SJCRH30 (cell line): ENCODE results near the gene FAM216A. TPM values are rescaled to one million over a fixed set of nuclear protein-coding genes. Genes with fewer than 3 reads are reported as not detected.
"Not testable (repeated sequence)": the region's sequence is repeated elsewhere in the genome, so short reads cannot be mapped to it uniquely, and the experiment has no call there.

Experiments used
- DNase-seq, 2 experiments: peaks; one replicate each; pipeline ENCODE4 v3.0.0-alpha.2; 2015 to 2020
- H3K27ac ChIP-seq: fragments of 250-450 bp; sonication (Bioruptor Pico); 2 replicates; pipeline ENCODE4 v1.5.1; 2020; ENCODE audit warnings: mild to moderate bottlenecking, moderate library complexity
- H3K27me3 ChIP-seq: fragments of 250-450 bp; sonication (Bioruptor Pico); 2 replicates; pipeline ENCODE4 v1.5.1; 2020; ENCODE audit warnings: mild to moderate bottlenecking, moderate library complexity
- H3K36me3 ChIP-seq: fragments of 250-450 bp; sonication (Bioruptor Pico); 2 replicates; pipeline ENCODE4 v1.5.1; 2020; ENCODE audit warnings: mild to moderate bottlenecking, moderate library complexity
- H3K4me1 ChIP-seq: fragments of 250-450 bp; sonication (Bioruptor Pico); 2 replicates; pipeline ENCODE4 v1.5.1; 2020; ENCODE audit warnings: mild to moderate bottlenecking, moderate library complexity
- H3K4me3 ChIP-seq: fragments of 250-450 bp; sonication (Bioruptor Pico); 2 replicates; pipeline ENCODE4 v1.5.1; 2020; ENCODE audit warnings: mild to moderate bottlenecking, moderate library complexity
- H3K9me3 ChIP-seq: fragments of 250-450 bp; sonication (Bioruptor Pico); replicated peaks from 2 replicates; pipeline ENCODE4 v1.5.1; 2020; ENCODE audit warnings: mild to moderate bottlenecking, moderate library complexity
- total RNA-seq: library from RNA; depleted of rRNA; stranded (reverse); fragments of >200 nt; shearing (Covaris generic); gene quantifications from 2 replicates; pipeline ENCODE4 v1.2.3, GENCODE V29; 2014

FAM216A gene
- total RNA-seq, 1 experiment from 2014 or later: 30.2 TPM

- no peak overlapping the region for H3K27ac ChIP-seq
- no peak for DNase-seq
- H3K4me1 ChIP-seq: no peaks in the 10 kb centered on the region
- H3K36me3 ChIP-seq: peaks cover 31% of the 10 kb centered on the region
- H3K9me3 ChIP-seq: no peaks in the 10 kb centered on the region
- H3K27me3 ChIP-seq: no peaks in the 10 kb centered on the region
- H3K4me3 ChIP-seq: no peak overlapping the region
Observed at GRCh38 chr12:110458756-110459155, 9.9 kb upstream of the FAM216A start.

GRCh38 chr12:110461189-110461588, 7.5 kb upstream of the FAM216A start:
- not testable (repeated sequence) for DNase-seq, H3K4me1 ChIP-seq

GRCh38 chr12:110465024-110465423, 3.6 kb upstream of the FAM216A start:
- H3K27ac ChIP-seq: no peak overlapping the region
- no peaks in the 10 kb centered on the region for H3K27me3 ChIP-seq
- no peaks in the 10 kb centered on the region for H3K9me3 ChIP-seq
- DNase-seq: no peak
- no peak overlapping the region for H3K4me3 ChIP-seq
- no peaks in the 10 kb centered on the region; the same call in 1 of the 2 replicates for H3K4me1 ChIP-seq
- H3K36me3 ChIP-seq: peaks cover 12% of the 10 kb centered on the region

More at GRCh38 chr12:110461189-110461588, 7.5 kb upstream of the FAM216A start:
- H3K27ac ChIP-seq, H3K4me3 ChIP-seq, H3K27me3 ChIP-seq, H3K9me3 ChIP-seq: not testable (repeated sequence)
- H3K36me3 ChIP-seq: peaks cover 21% of the 10 kb centered on the region

- H3K36me3 ChIP-seq, DNase-seq, H3K4me1 ChIP-seq: not testable (repeated sequence)
Observed at GRCh38 chr12:110465765-110466164, 2.9 kb upstream of the FAM216A start.

GRCh38 chr12:110466791-110467190, 1.9 kb upstream of the FAM216A start:
- Histone ChIP-seq H3K36me3 (peaks cover 4% of the 10 kb centered on the region), H3K4me3 (peak overlapping the region; percentile 96), H3K9me3 (no peaks in the 10 kb centered on the region), H3K27me3 (no peaks in the 10 kb centered on the region), H3K27ac (no peak overlapping the region), H3K4me1 (no peaks in the 10 kb centered on the region; the same call in 1 of the 2 replicates)
- no peak for DNase-seq

More at GRCh38 chr12:110465765-110466164, 2.9 kb upstream of the FAM216A start:
- not testable (repeated sequence) for H3K4me3 ChIP-seq, H3K27ac ChIP-seq, H3K9me3 ChIP-seq, H3K27me3 ChIP-seq

- Histone ChIP-seq H3K4me1 (no peaks in the 10 kb centered on the region; the same call in 1 of the 2 replicates), H3K27me3 (no peaks in the 10 kb centered on the region), H3K9me3 (no peaks in the 10 kb centered on the region), H3K4me3 (peak overlapping the region; percentile 96), H3K27ac (peak overlapping the region; percentile 99), H3K36me3 (peaks cover 4% of the 10 kb centered on the region; the same call in 1 of the 2 replicates)
- DNase-seq: no peak
Observed at GRCh38 chr12:110467847-110468213, 815 bp upstream of the FAM216A start.

- no peaks in the 10 kb centered on the region for H3K9me3 ChIP-seq
- no peaks in the 10 kb centered on the region for H3K27me3 ChIP-seq
- H3K4me3 ChIP-seq: no peak overlapping the region
- DNase-seq: no peak
- H3K36me3 ChIP-seq: 0 out of 2 replicates have a peak, but pooled peaks cover 8% of the 10 kb centered on the region
- H3K4me1 ChIP-seq: no peaks in the 10 kb centered on the region
- H3K27ac ChIP-seq: no peak overlapping the region
Observed at GRCh38 chr12:110475426-110475825, 6.8 kb downstream of the FAM216A start.

- Histone ChIP-seq H3K4me3 (no peak overlapping the region), H3K9me3 (no peaks in the 10 kb centered on the region), H3K27ac (no peak overlapping the region), H3K4me1 (peaks cover 6% of the 10 kb centered on the region; the same call in 1 of the 2 replicates), H3K27me3 (no peaks in the 10 kb centered on the region), H3K36me3 (peaks cover 29% of the 10 kb centered on the region)
- no peak for DNase-seq
Observed at GRCh38 chr12:110498984-110499706, 30.5 kb downstream of the FAM216A start.

GRCh38 chr12:110501399-110501751, 32.7 kb downstream of the FAM216A start:
- Histone ChIP-seq H3K4me3 (peak overlapping the region; percentile 95), H3K27ac (peak overlapping the region; percentile 85), H3K9me3 (no peaks in the 10 kb centered on the region), H3K4me1 (peaks cover 6% of the 10 kb centered on the region; the same call in 1 of the 2 replicates), H3K27me3 (no peaks in the 10 kb centered on the region), H3K36me3 (peaks cover 9% of the 10 kb centered on the region)
- DNase-seq: peak; percentile 55 to 64

- Histone ChIP-seq H3K27me3 (no peaks in the 10 kb centered on the region), H3K36me3 (peaks cover 9% of the 10 kb centered on the region), H3K4me3 (peak within 1 kb of the TSS; percentile 95), H3K4me1 (peaks cover 6% of the 10 kb centered on the region; the same call in 1 of the 2 replicates), H3K27ac (peak within 1 kb of the TSS; percentile 85), H3K9me3 (no peaks in the 10 kb centered on the region)
- DNase-seq: peak; percentile 98
Observed at GRCh38 chr12:110501752-110502738, 33.4 kb downstream of the FAM216A start, which contains the start of the genes RAD9B and VPS29. RAD9B (plus strand) TSS chr12:110502331; CDS start chr12:110502338, 7 bp downstream. VPS29 (minus strand) TSS chr12:110502111; CDS start chr12:110502051, 60 bp downstream.

GRCh38 chr12:110503432-110503831, 34.8 kb downstream of the FAM216A start:
- DNase-seq: no peak
- peaks cover 6% of the 10 kb centered on the region; the same call in 1 of the 2 replicates for H3K4me1 ChIP-seq
- no peaks in the 10 kb centered on the region for H3K27me3 ChIP-seq
- no peak overlapping the region for H3K27ac ChIP-seq
- no peaks in the 10 kb centered on the region for H3K9me3 ChIP-seq
- H3K4me3 ChIP-seq: no peak overlapping the region
- H3K36me3 ChIP-seq: peaks cover 4% of the 10 kb centered on the region

GRCh38 chr12:110505332-110505731, 36.7 kb downstream of the FAM216A start:
- Histone ChIP-seq H3K4me1 (peaks cover 2% of the 10 kb centered on the region; the same call in 1 of the 2 replicates), H3K27me3 (no peaks in the 10 kb centered on the region), H3K36me3 (no peaks in the 10 kb centered on the region), H3K4me3 (no peak overlapping the region), H3K9me3 (no peaks in the 10 kb centered on the region), H3K27ac (no peak overlapping the region)
- DNase-seq: no peak

- no peaks in the 10 kb centered on the region for H3K36me3 ChIP-seq
- no peak overlapping the region for H3K27ac ChIP-seq
- H3K9me3 ChIP-seq: no peaks in the 10 kb centered on the region
- H3K4me3 ChIP-seq: no peak overlapping the region
- no peak for DNase-seq
- H3K27me3 ChIP-seq: no peaks in the 10 kb centered on the region
- no peaks in the 10 kb centered on the region for H3K4me1 ChIP-seq
Observed at GRCh38 chr12:110508071-110508586, 39.5 kb downstream of the FAM216A start.

- no peaks in the 10 kb centered on the region for H3K27me3 ChIP-seq
- no peaks in the 10 kb centered on the region for H3K4me1 ChIP-seq
- no peak overlapping the region for H3K27ac ChIP-seq
- H3K9me3 ChIP-seq: no peaks in the 10 kb centered on the region
- no peaks in the 10 kb centered on the region for H3K36me3 ChIP-seq
- no peak for DNase-seq
- no peak overlapping the region for H3K4me3 ChIP-seq
Observed at GRCh38 chr12:110513842-110514241, 45.2 kb downstream of the FAM216A start.
